ENCODE data around the gene ZNF416. TPM values are rescaled to one million over a fixed set of nuclear protein-coding genes. Genes with fewer than 3 reads are reported as not detected.

ZNF416 gene
- total and polyA plus RNA-seq, 2 of the 8 experiments (the other 6 are each of a cell fraction or from before 2014, with no cell fraction given) = 3.2 to 10.3 TPM

DNA sequence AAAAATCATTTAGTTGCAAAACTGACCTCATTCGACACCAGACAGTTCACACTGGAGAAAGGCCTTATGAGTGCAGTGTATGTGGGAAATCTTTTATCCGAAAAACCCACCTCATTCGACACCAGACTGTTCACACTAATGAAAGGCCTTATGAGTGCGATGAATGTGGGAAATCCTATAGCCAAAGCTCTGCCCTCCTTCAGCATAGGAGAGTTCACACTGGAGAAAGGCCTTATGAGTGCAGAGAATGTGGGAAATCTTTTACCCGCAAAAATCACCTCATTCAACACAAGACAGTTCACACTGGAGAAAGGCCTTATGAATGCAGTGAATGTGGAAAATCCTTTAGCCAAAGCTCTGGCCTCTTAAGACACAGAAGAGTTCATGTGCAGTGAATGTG is 28.2 kb upstream of the ZNF416 start:
- Histone ChIP-seq H2BK120ac (replicated peaks; ENCODE audit: low read depth, low read length) (no peak overlapping the region), H4K91ac (replicated peaks; ENCODE audit: insufficient read length, low read length) (no peak overlapping the region), H3K9me3 (ENCODE audit: insufficient read depth in 2 of 2, low read depth in 1 of 2, low read length in 1 of 2) (no peaks in the 10 kb centered on the region), H3K79me2 (ENCODE audit: control insufficient read depth in 1 of 2, insufficient read depth in 2 of 2, low read length in 2 of 2) (no peaks in the 10 kb centered on the region), H3K79me1 (ENCODE audit: low read depth, low read length) (no peaks in the 10 kb centered on the region; the same call in 1 of the 2 replicates), H3K4me1 (replicated peaks in 1 of 4; ENCODE audit: control insufficient read depth in 3 of 4, insufficient read depth in 4 of 4, low read length in 3 of 4) (no peaks in the 10 kb centered on the region), H3K36me3 (ENCODE audit: control insufficient read depth in 2 of 4, insufficient read depth in 4 of 4, low read length in 3 of 4) (peaks cover 2 to 35% (median 17%) of the 10 kb centered on the region in 4 experiments; a peak in 6 of 8 replicates), H3K27me3 (replicated peaks in 1 of 4; ENCODE audit: control insufficient read depth in 3 of 4, extremely low read depth in 1 of 4, insufficient read depth in 3 of 4, low read length in 3 of 4) (no peaks in the 10 kb centered on the region), H3K4ac (replicated peaks; ENCODE audit: insufficient read length, low read depth, low read length) (no peak overlapping the region), H3K14ac (ENCODE audit: insufficient read length) (no peak overlapping the region), H3K9ac (replicated peaks in 1 of 4; ENCODE audit: extremely low read depth in 1 of 4, low read depth in 3 of 4, low read length in 3 of 4) (no peak overlapping the region), H3K18ac (ENCODE audit: extremely low read depth, low read length) (no peak overlapping the region), H4K8ac (ENCODE audit: extremely low read depth, insufficient read depth, low read length) (no peak overlapping the region), H2AK5ac (ENCODE audit: low read depth, low read length) (no peak overlapping the region), H2BK15ac (ENCODE audit: low read length) (no peak overlapping the region), H3K23me2 (ENCODE audit: low read depth, low read length) (no peaks in the 10 kb centered on the region), H4K5ac (ENCODE audit: insufficient read length, low read depth, low read length) (no peak overlapping the region), H2BK5ac (ENCODE audit: low read depth, low read length) (no peak overlapping the region), H3K4me2 (ENCODE audit: insufficient read depth in 1 of 2, low read depth in 2 of 2, low read length in 2 of 2) (no peak overlapping the region), H2BK20ac (ENCODE audit: low read length) (no peak overlapping the region), H3K56ac (replicated peaks; ENCODE audit: insufficient read length, low read depth, low read length) (no peak overlapping the region), H4K20me1 (replicated peaks in 1 of 2; ENCODE audit: control insufficient read depth in 1 of 2, insufficient read depth in 2 of 2, low read length in 2 of 2) (no peaks in the 10 kb centered on the region), H2AFZ (ENCODE audit: low read length) (no peak overlapping the region), H2BK12ac (ENCODE audit: low read depth, low read length) (no peak overlapping the region), H3K23ac (ENCODE audit: insufficient read length) (no peak overlapping the region), H3K4me3 (ENCODE audit: extremely low read depth in 1 of 4, insufficient read depth in 2 of 4, low read depth in 3 of 4, low read length in 4 of 4) (no peak overlapping the region), H3K27ac (ENCODE audit: low read depth, low read length) (no peak overlapping the region)
- ChIA-PET CTCF (ENCODE audit: partially characterized antibody) (no interaction called here), POLR2A (ENCODE audit: partially characterized antibody) (interaction anchor here (0.7 to 3.3 kb wide), 2 partner anchors 11 to 106 kb away, joined by 3 to 17 read pairs; no protein-coding TSS in a partner anchor)
- FAIRE-seq = no peak
- WGBS, 2 experiments (ENCODE audit: extremely low coverage in 1 of 2, insufficient coverage in 1 of 2, insufficient read length in 1 of 2, insufficient replicate concordance in 2 of 2, low coverage in 1 of 2, low lambda C conversion rate in 2 of 2, missing lambda C conversion rate in 1 of 2) = 88% methylated on average over 5 of the region's 5 CpGs; no CpG with 5 or more reads in 1 of the 2 experiments
- DNase-seq (ENCODE audit: low read depth in 1 of 2, low spot score in 2 of 2) = no peak
- TF ChIP-seq CEBPB (IDR thresholded peaks at IDR 0.05; ENCODE audit: low read depth, low read length) (no peak), YY1 (IDR thresholded peaks at IDR 0.05; ENCODE audit: low read depth, low read length) (no peak), USF2 (IDR thresholded peaks at IDR 0.05; ENCODE audit: low read length) (no peak), POU5F1 (IDR thresholded peaks at IDR 0.05; ENCODE audit: low read depth, low read length) (no peak), BACH1 (IDR thresholded peaks at IDR 0.05; ENCODE audit: low read length) (no peak), RBBP5 (IDR thresholded peaks at IDR 0.05; ENCODE audit: borderline replicate concordance, low read depth, low read length) (no peak), RNF2 (IDR thresholded peaks at IDR 0.05; ENCODE audit: borderline replicate concordance, low read depth, low read length, missing control alignments, poor library complexity, severe bottlenecking) (no peak), CREB1 (IDR thresholded peaks at IDR 0.05) (no peak), GABPA (IDR thresholded peaks at IDR 0.05; ENCODE audit: borderline replicate concordance, insufficient read depth, low read length) (no peak), TCF12 (IDR thresholded peaks at IDR 0.05; ENCODE audit: low read depth, low read length) (no peak), JUND (IDR thresholded peaks at IDR 0.05; ENCODE audit: low read length) (no peak), FOSL1 (IDR thresholded peaks at IDR 0.05; ENCODE audit: insufficient read depth, low read depth, low read length) (no peak), SP4 (IDR thresholded peaks at IDR 0.05; ENCODE audit: low read length) (no peak), EGR1 (IDR thresholded peaks at IDR 0.05; ENCODE audit: borderline replicate concordance, low read depth, low read length) (no peak), RXRA (IDR thresholded peaks at IDR 0.05; ENCODE audit: insufficient read depth, low read depth, low read length) (no peak)
